GM21528 (cell line): ENCODE results near the gene ADGRB2.
"Not testable (repeated sequence)": the region's sequence is repeated elsewhere in the genome, so short reads cannot be mapped to it uniquely, and the experiment has no call there.

Experiments
- ATAC-seq: cut with Tn5 transposase; IDR thresholded peaks from one replicate; pipeline ENCODE4 v1.9.1; 2021; ENCODE audit warnings: mild to moderate bottlenecking, moderate library complexity; ENCODE audit not compliant: unreplicated experiment, low FRiP score

The ADGRB2 gene

DNA sequence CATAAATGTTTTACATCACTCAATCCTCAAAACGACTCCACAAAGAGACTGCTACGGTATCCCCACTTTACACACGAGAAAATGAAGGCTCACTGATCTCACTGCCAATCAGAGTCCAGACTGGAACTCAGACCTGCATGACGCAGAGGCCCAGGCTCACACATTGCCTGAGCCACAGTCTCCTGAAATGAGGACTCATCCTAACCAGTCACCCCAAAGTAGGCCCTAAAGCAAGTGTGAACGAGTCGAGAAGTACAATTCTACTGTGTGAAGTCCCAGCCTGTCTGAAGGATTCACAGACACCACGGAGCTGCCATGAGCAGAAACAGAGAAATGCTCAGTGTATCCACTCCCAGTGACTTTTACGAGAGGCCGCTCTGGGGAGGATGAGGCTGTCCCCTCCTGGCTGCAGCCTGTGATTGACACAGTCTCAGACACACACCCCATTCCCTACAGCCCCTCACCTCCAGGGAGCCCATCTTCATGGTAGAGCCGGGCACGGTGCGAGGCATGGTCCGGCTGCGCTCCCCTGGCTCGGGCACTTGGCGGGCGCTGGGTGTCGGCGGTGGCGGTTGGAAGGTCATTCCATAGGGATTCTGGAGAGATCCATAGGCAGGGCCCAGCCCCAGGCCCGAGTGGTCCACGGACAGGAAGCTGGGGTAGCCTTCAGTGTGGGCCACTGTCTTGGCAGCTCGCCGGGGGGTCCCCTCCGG lies 33.6 kb downstream of the ADGRB2 start:
- no peak for ATAC-seq

- no peak for ATAC-seq
Measured at GRCh38 chr1:31727849-31728248, 36.3 kb downstream of the ADGRB2 start.

DNA sequence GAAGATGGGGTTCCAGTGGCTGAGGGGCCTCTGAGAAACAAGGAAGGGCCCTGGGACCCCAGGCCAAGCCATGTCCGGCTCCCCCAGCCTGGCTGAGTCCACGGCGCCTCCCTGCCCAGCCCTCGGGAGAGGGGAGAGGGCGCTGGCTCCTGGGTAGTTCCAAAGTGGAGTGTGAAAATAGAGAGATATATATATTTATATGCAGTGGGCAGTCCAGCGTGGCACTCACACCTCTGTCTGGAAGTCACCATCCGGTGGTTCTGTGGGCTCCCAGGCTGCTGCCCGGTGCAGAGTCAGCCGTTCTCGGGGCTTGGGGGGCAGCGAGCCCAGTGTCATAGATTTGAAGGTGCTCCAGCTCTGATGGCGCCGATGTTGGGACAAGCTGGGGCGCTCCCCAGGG lies 36.9 kb downstream of the ADGRB2 start:
- no peak for ATAC-seq

DNA sequence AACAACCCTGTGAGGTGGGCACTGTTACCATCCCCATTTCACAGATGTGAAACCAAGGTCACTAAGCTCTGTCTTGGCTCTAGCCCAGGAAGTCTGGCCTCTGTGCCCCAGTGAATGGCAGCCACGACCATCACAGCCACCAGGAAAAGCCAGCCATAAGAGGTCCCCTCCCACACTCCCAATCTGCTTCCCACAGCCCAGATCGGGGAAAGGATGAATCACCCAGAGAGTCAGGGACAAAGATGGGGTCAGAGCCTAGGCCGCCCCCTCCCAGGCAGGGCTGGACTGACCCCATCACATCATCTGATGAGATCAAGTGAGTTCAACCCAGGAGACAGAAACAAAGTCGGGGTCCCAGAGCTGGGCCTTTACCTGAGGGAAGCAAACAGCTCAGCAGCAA lies 37.4 kb downstream of the ADGRB2 start:
- ATAC-seq = no peak

GRCh38 chr1:31725777-31726535 lies 38.2 kb downstream of the ADGRB2 start:
- no peak for ATAC-seq

- no peak for ATAC-seq
Measured at GRCh38 chr1:31725134-31725533, 39.0 kb downstream of the ADGRB2 start.

- ATAC-seq = no peak
Measured at GRCh38 chr1:31723828-31724359, 40.2 kb downstream of the ADGRB2 start.

GRCh38 chr1:31718327-31718897 lies 45.7 kb downstream of the ADGRB2 start:
- no peak for ATAC-seq

DNA sequence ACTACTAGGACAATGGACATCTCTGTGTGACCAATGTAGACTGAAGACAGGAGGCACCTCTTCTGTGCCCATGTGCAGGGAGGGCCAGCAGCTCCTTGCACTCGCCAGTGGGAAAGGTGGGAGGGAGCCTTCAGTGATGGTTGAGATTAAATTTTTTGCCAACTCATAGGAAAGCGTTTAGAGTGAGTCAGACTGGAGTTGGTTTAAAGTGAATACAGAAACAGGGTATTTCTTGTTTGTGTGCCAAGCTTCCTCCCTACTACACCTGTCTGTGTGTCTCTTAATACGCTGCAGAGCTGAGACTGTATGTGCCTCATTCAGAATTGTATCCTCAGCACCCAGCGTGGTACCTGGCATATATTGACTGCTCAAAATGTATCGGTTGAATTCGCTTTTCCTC lies 46.8 kb downstream of the ADGRB2 start:
- no peak for ATAC-seq

DNA sequence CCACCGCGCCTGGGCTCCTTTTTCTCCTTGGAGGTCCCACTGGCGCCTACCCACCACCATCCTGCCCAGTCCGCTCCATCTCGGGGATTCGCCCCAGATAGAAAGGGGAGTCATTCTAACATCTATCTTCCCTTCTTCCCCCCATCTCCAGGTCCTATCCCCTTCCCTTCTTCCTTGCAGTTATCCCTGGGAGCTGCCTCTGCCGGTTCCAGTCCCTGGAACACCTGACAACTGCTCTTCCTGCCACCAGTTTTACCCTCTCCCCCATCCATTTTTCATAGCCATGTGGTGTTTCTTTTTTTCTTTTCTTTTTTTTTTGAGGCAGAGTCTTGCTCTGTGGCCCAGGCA lies 48.3 kb downstream of the ADGRB2 start:
- ATAC-seq = no peak

GRCh38 chr1:31715087-31715872 lies 48.9 kb downstream of the ADGRB2 start:
- no peak for ATAC-seq

GRCh38 chr1:31714442-31715086 lies 49.6 kb downstream of the ADGRB2 start:
- ATAC-seq = no peak

DNA sequence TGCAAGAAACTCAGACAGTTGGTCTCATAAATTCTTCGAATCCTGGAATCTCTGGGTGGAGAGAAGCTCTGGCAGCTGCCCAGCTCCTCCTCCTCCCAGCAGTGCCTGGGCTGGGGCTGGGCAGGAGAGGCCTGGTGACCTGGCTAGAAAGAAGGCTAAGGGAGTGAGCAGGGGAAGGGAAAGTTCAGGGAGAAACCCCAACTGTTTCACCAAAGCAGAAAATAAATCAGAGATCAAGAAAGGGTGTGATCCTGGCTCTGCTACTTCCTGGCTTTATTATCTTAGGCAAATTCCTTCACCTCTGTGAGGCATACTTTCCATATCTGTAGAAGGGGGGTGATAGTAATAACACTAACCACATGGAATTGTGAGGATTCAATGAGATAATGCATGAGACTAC lies 51.5 kb downstream of the ADGRB2 start:
- no peak for ATAC-seq

GRCh38 chr1:31712068-31712467 lies 52.1 kb downstream of the ADGRB2 start:
- ATAC-seq = no peak

DNA sequence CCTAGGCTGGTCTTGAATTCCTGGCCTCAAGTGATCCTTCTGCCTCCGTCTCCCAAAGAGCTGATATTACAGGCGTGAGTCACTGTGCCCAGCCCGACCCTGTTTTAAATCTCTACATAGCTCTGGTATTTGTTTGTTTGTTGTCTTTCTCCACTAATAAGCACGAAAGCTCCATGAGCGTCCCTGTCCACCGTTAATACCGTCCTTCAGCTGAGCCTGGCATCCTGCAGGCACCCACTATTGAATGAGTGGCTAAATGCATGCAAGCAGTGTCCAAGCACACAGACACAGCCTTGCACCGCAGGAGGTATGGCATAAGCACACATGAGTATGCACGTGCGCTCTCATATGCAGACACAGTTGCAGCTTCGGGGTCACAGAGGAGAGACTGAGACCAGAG lies 55.8 kb downstream of the ADGRB2 start:
- ATAC-seq = no peak

DNA sequence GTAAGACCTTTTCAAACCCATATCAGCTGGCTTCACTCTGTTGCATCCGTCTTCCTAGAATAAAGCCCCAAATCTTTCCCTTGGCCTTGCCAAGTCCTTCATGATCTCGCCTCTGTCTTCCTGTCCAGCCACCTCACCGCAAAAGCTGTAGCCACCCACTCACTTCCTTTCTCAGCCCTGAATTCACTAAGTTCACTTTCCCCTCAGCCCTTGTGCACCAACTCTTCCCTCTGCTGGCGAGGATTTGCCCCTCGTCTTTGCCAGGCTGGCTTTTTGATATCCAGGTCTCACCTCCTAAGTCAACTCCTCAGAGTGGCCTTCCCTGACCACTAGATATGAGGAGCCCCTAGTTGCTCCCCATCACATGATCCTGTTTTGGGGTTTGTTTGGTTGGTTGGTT lies 56.4 kb downstream of the ADGRB2 start:
- no peak for ATAC-seq

DNA sequence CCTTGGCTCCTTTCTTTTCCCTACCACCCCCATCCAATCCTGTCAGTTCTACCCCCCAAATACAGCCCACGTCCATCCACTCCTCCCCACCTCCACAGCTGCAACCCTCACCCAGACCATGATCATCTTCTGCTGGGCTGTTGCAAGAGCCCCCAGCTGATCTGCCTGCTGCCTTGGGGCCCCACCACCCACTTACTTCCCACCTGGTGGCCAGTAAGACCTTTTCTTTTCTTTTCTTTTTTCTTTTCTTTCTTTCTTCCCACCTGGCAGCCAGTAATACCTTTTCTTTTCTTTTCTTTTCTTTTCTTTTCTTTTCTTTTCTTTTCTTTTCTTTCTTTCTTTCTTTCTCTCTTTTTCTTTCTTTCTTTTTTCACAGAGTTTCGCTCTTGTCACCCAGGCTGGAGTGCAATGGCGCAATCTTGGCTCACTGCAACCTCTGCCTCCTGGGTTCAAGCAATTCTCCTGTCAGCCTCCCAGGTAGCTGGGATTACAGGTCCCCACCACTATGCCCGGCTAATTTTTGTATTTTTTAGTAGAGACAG lies 57.0 kb downstream of the ADGRB2 start:
- ATAC-seq = not testable (repeated sequence)

- no peak for ATAC-seq
Measured at GRCh38 chr1:31706384-31707058, 57.6 kb downstream of the ADGRB2 start.

DNA sequence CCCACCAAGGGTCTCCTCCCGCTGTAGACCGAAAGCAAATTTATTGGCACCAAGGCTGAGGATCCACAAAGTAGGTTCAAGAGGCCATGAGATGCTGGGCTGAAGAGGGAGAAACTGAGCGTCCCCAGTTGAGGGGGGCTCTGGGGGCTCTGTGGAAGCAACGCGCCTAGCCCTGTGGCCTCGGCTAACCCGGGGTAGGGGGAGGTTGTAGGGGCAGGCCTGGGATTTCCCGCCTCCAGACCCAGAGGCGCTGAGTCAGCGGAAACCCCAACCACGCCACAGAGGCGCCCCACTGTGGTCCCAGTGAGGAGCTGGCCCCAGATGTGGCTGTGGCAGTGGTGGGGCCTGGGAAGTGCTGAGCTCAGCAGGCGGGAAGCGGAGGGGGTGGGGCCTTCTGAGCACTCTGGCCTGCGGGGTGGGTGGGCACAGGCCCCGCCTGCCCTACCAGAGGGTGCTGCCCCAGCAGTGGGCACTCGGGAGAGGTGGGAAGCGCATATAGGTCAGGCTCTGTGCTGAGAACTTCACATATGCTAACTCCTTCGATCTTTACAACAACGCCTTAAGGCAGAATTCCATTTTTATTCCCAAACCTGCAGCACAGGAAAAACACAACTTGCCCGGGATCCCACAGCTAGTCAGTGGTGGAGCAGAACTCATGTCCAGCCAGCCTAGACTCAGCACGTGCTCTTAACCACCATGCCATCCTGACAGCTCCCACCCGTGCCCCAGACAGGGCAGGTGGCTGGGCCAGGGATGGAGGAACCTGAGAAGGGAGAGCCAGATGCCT lies 58.9 kb downstream of the ADGRB2 start:
- ATAC-seq = no peak
